Mesendoderm (in vitro differentiated cells): ENCODE results near the gene PLET1.

Source experiments
- DNase-seq: peaks from one replicate; pipeline ENCODE4 v3.0.0; 2013
- H2AK5ac ChIP-seq: 2 replicates; pipeline ENCODE4 v1.6.1; 2013; ENCODE audit warnings: low read length, inconsistent platforms
- H2BK120ac ChIP-seq: 2 replicates; pipeline ENCODE4 v1.6.1; 2013; ENCODE audit warnings: low read depth, mild to moderate bottlenecking, low read length, moderate library complexity, mixed read lengths
- H2BK15ac ChIP-seq: replicated peaks from 2 replicates; pipeline ENCODE4 v1.6.1; 2013; ENCODE audit warnings: low read depth, mild to moderate bottlenecking, moderate library complexity
- H2BK5ac ChIP-seq: 2 replicates; pipeline ENCODE4 v1.6.1; 2013; ENCODE audit warnings: low read length, inconsistent platforms
- H3K18ac ChIP-seq: 2 replicates; pipeline ENCODE4 v1.6.1; 2013; ENCODE audit warnings: mild to moderate bottlenecking, low read length, mixed read lengths
- H3K23ac ChIP-seq: one replicate; pipeline ENCODE4 v1.6.1; 2013; ENCODE audit warnings: low read length
- H3K27ac ChIP-seq: 2 replicates; pipeline ENCODE4 v1.5.1; 2013; ENCODE audit warnings: low read depth, mild to moderate bottlenecking, inconsistent platforms, low read length, moderate library complexity
- H3K27me3 ChIP-seq: 2 replicates; pipeline ENCODE4 v1.6.1; 2013; ENCODE audit warnings: low read length, control low read depth, mild to moderate bottlenecking, inconsistent platforms; ENCODE audit not compliant: insufficient read depth, poor library complexity
- H3K36me3 ChIP-seq: 2 replicates; pipeline ENCODE4 v1.6.1; 2013; ENCODE audit warnings: low read length, inconsistent platforms; ENCODE audit not compliant: control insufficient read depth, insufficient read depth
- H3K4ac ChIP-seq: one replicate; pipeline ENCODE4 v1.6.1; 2013; ENCODE audit warnings: low read depth, mild to moderate bottlenecking, low read length, moderate library complexity
- H3K4me1 ChIP-seq: 2 replicates; pipeline ENCODE4 v1.6.1; 2013; ENCODE audit warnings: low read depth, low read length, inconsistent platforms; ENCODE audit not compliant: control insufficient read depth
- H3K4me2 ChIP-seq: 2 replicates; pipeline ENCODE4 v1.6.1; 2013; ENCODE audit warnings: low read length
- H3K4me3 ChIP-seq: 2 replicates; pipeline ENCODE4 v1.5.1; 2013; ENCODE audit warnings: mild to moderate bottlenecking, low read length
- H3K56ac ChIP-seq: one replicate; pipeline ENCODE4 v1.6.1; 2013; ENCODE audit warnings: low read length
- H3K79me1 ChIP-seq: 2 replicates; pipeline ENCODE4 v1.6.1; 2013; ENCODE audit warnings: low read length, inconsistent platforms
- H3K79me2 ChIP-seq: 2 replicates; pipeline ENCODE4 v1.6.1; 2013; ENCODE audit warnings: mild to moderate bottlenecking, low read length; ENCODE audit not compliant: control insufficient read depth, insufficient read depth
- H3K9ac ChIP-seq: 2 replicates; pipeline ENCODE4 v1.6.1; 2013; ENCODE audit warnings: low read length, inconsistent platforms
- H4K5ac ChIP-seq: one replicate; pipeline ENCODE4 v1.6.1; 2013; ENCODE audit warnings: low read length
- H4K8ac ChIP-seq: one replicate; pipeline ENCODE4 v1.6.1; 2013; ENCODE audit warnings: low read depth, mild to moderate bottlenecking, control low read depth, low read length, moderate library complexity
- WGBS: extraction: QIAGEN DNeasy Blood & Tissue Kit; methylation state at CpG from one replicate; pipeline ENCODE4 v1.1.7; 2013; ENCODE audit warnings: low lambda C conversion rate, missing lambda C conversion rate; ENCODE audit not compliant: insufficient coverage; ENCODE audit errors: extremely low coverage; 5-methylcytosine and 5-hydroxymethylcytosine counted together

PLET1 gene

DNA sequence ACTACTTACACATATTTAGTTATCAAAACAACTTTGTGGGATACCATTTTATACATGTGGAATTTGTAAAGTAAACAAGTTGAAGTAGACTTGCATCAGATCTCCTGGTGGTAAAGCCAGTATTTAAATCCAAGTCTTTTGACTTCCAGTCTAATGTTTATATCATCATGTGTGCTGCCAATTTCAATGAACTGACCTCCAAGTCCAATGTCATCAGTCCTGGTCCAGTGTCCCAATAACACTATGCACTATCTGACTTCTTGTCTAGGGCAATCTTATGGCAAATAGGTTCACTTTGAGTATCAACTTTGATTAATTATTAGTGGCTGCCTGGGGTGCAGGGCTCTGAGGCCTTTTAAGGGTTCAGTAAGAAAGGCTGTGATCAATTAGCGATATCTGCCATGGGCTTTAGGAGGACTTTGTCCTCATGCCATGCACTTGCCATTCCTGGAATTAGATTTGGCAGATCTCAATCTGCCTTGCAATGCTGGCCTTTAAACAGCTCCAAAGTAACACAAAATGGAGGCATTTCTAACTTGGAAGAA lies 44.0 kb downstream of the PLET1 start:
- H3K79me2 ChIP-seq = no peaks in the 10 kb centered on the region
- H2BK15ac ChIP-seq = no peak overlapping the region
- H3K36me3 ChIP-seq = no peaks in the 10 kb centered on the region
- no peaks in the 10 kb centered on the region for H3K27me3 ChIP-seq
- H3K79me1 ChIP-seq = no peaks in the 10 kb centered on the region
- H2AK5ac ChIP-seq = no peak overlapping the region
- no peak overlapping the region for H2BK120ac ChIP-seq
- no peak overlapping the region for H3K4me2 ChIP-seq
- H3K27ac ChIP-seq = no peak overlapping the region
- H3K4me1 ChIP-seq = no peaks in the 10 kb centered on the region
- no peak overlapping the region for H4K5ac ChIP-seq
- no peak overlapping the region for H3K23ac ChIP-seq
- H3K9ac ChIP-seq = no peak overlapping the region
- no peak for DNase-seq
- no peak overlapping the region for H2BK5ac ChIP-seq
- no peak overlapping the region for H3K56ac ChIP-seq
- H3K4me3 ChIP-seq = no peak overlapping the region
- H3K18ac ChIP-seq = no peak overlapping the region
- H4K8ac ChIP-seq = no peak overlapping the region
- WGBS = no CpG with 5 or more reads among the region's 1 CpG
- H3K4ac ChIP-seq = no peak overlapping the region

GRCh38 chr11:112215621-112216020 lies 45.0 kb downstream of the PLET1 start:
- Histone ChIP-seq H3K4me1 (no peaks in the 10 kb centered on the region), H3K79me2 (no peaks in the 10 kb centered on the region), H3K36me3 (no peaks in the 10 kb centered on the region), H3K56ac (no peak overlapping the region), H3K4ac (no peak overlapping the region), H2BK120ac (no peak overlapping the region), H2BK5ac (no peak overlapping the region), H3K4me3 (no peak overlapping the region), H3K18ac (no peak overlapping the region), H3K27ac (no peak overlapping the region), H3K79me1 (no peaks in the 10 kb centered on the region), H3K27me3 (no peaks in the 10 kb centered on the region), H2AK5ac (no peak overlapping the region), H3K23ac (no peak overlapping the region), H2BK15ac (no peak overlapping the region), H4K5ac (no peak overlapping the region), H4K8ac (no peak overlapping the region), H3K9ac (no peak overlapping the region), H3K4me2 (no peak overlapping the region)
- DNase-seq = no peak
- WGBS = no CpG with 5 or more reads among the region's 6 CpGs

DNA sequence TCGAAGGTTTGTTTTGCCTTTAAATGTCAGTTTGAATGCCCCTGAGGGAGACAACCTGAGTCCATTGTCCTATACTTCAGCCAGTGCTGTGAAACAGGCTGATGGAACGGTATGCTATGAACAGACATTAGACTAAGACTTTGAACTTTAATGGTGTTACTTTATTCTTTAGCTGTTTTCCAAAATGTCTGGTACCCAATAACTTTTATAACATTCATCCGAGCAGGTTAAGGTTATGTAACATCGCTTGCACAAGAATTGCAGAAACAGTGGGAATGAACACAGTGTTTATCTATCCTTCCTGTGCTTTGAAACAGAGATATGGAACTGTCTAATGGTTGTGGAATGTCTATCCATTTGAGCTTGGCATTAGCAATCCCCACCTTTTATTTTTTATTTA lies 46.9 kb downstream of the PLET1 start:
- no peak overlapping the region for H3K18ac ChIP-seq
- no peak overlapping the region for H3K23ac ChIP-seq
- no CpG with 5 or more reads among the region's 4 CpGs for WGBS
- no peaks in the 10 kb centered on the region for H3K4me1 ChIP-seq
- no peak overlapping the region for H3K4me3 ChIP-seq
- no peaks in the 10 kb centered on the region for H3K27me3 ChIP-seq
- H2BK5ac ChIP-seq = no peak overlapping the region
- no peak overlapping the region for H3K56ac ChIP-seq
- H3K79me2 ChIP-seq = no peaks in the 10 kb centered on the region
- H3K36me3 ChIP-seq = no peaks in the 10 kb centered on the region
- H3K4me2 ChIP-seq = no peak overlapping the region
- no peak overlapping the region for H3K9ac ChIP-seq
- no peak for DNase-seq
- H3K79me1 ChIP-seq = no peaks in the 10 kb centered on the region
- no peak overlapping the region for H3K4ac ChIP-seq
- H2AK5ac ChIP-seq = no peak overlapping the region
- H3K27ac ChIP-seq = no peak overlapping the region
- H4K5ac ChIP-seq = no peak overlapping the region
- H2BK120ac ChIP-seq = no peak overlapping the region
- H2BK15ac ChIP-seq = no peak overlapping the region
- H4K8ac ChIP-seq = no peak overlapping the region

DNA sequence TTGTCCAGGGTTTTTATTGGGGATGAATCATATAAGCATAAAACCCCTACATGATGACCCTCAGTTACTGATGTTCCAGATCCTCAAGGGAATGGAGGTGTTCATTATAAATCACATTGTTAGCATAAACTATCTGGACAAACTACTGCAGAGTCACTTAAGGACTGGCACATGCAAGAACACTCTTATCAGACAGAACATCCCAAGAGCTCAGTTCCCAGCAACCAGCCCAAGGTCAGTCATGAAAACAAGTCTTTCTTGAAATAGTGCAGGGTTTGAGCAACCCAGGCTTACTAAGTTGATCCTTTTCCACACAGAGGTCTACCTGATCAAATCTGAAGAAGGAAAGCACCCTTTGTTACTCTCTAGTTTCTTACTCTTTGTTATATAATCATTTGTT lies 48.0 kb downstream of the PLET1 start:
- H3K9ac ChIP-seq = no peak overlapping the region
- H4K5ac ChIP-seq = no peak overlapping the region
- no peaks in the 10 kb centered on the region for H3K27me3 ChIP-seq
- no peak overlapping the region for H3K56ac ChIP-seq
- no peak for DNase-seq
- no peak overlapping the region for H2BK5ac ChIP-seq
- no peaks in the 10 kb centered on the region for H3K79me1 ChIP-seq
- H3K4me3 ChIP-seq = no peak overlapping the region
- H4K8ac ChIP-seq = no peak overlapping the region
- H3K79me2 ChIP-seq = no peaks in the 10 kb centered on the region
- no peak overlapping the region for H3K4me2 ChIP-seq
- H3K36me3 ChIP-seq = no peaks in the 10 kb centered on the region
- H2BK15ac ChIP-seq = no peak overlapping the region
- no peak overlapping the region for H2AK5ac ChIP-seq
- H3K4ac ChIP-seq = no peak overlapping the region
- no peaks in the 10 kb centered on the region for H3K4me1 ChIP-seq
- H3K23ac ChIP-seq = no peak overlapping the region
- H3K18ac ChIP-seq = no peak overlapping the region
- H2BK120ac ChIP-seq = no peak overlapping the region
- H3K27ac ChIP-seq = no peak overlapping the region

DNA sequence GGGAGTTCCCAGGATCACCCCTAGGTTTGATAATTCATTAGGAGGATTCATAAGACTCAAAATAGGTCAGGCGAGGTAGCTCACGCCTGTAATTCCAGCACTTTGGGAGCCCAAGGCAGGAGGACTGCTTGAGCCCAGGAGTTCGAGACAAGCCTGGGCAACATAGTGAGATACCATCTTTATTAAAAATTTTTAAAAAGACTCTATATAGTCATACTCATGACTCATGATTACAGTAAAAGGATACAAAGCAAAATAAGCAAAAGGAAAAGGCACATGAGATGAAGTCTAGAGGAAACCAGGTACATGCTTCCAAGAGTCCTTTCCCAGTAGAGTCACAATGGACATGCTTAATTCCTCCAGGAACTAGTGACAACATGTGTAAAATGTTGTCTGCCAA lies 48.4 kb downstream of the PLET1 start:
- Histone ChIP-seq H3K27ac (no peak overlapping the region), H4K8ac (no peak overlapping the region), H3K56ac (no peak overlapping the region), H3K9ac (no peak overlapping the region), H3K27me3 (no peaks in the 10 kb centered on the region), H3K36me3 (no peaks in the 10 kb centered on the region), H3K4me3 (no peak overlapping the region), H3K79me2 (no peaks in the 10 kb centered on the region), H3K4me2 (no peak overlapping the region), H3K4me1 (no peaks in the 10 kb centered on the region), H3K79me1 (no peaks in the 10 kb centered on the region), H3K23ac (no peak overlapping the region), H2AK5ac (no peak overlapping the region), H3K18ac (no peak overlapping the region), H2BK15ac (no peak overlapping the region), H2BK5ac (no peak overlapping the region), H2BK120ac (no peak overlapping the region), H3K4ac (no peak overlapping the region), H4K5ac (no peak overlapping the region)
- WGBS = no CpG with 5 or more reads among the region's 3 CpGs
- DNase-seq = no peak

DNA sequence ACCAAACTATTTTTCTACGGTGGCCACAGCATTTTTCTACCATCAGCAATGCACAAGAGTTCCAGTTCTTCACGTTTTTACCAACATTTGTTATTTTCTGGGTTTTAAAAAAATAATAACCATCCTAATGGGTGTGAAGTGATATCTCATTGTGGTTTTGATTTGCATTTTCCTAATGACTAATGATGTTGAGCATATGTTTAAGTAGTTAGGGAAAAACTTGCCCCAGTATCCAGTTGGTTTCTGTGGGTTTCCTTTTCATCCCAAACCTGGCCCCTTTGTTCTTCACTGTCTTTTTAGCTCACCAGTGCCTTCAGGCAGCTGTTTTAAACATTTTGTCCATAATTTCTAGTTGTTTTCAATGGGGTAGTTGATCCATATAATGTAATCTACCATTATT lies 49.1 kb downstream of the PLET1 start:
- H2AK5ac ChIP-seq = no peak overlapping the region
- no peak overlapping the region for H3K23ac ChIP-seq
- no peak overlapping the region for H3K9ac ChIP-seq
- no peak overlapping the region for H3K4ac ChIP-seq
- no peak overlapping the region for H2BK120ac ChIP-seq
- H3K4me2 ChIP-seq = no peak overlapping the region
- no peaks in the 10 kb centered on the region for H3K27me3 ChIP-seq
- no peak overlapping the region for H4K8ac ChIP-seq
- no peaks in the 10 kb centered on the region for H3K36me3 ChIP-seq
- no peak overlapping the region for H3K18ac ChIP-seq
- H3K56ac ChIP-seq = no peak overlapping the region
- no peaks in the 10 kb centered on the region for H3K4me1 ChIP-seq
- H3K4me3 ChIP-seq = no peak overlapping the region
- no peak overlapping the region for H2BK5ac ChIP-seq
- H4K5ac ChIP-seq = no peak overlapping the region
- H3K27ac ChIP-seq = no peak overlapping the region
- H3K79me2 ChIP-seq = no peaks in the 10 kb centered on the region
- H3K79me1 ChIP-seq = no peaks in the 10 kb centered on the region
- no peak for DNase-seq
- H2BK15ac ChIP-seq = no peak overlapping the region
- no CpG with 5 or more reads among the region's 2 CpGs for WGBS
